Measurements from ENCODE around the gene MATCAP1.

GRCh38 chr16:67128887-67129286 lies 54.9 kb downstream of the MATCAP1 start:
- TF ChIP-seq POLR2A (IDR thresholded peaks at IDR 0.05) (no peak), CTCF (IDR thresholded peaks at IDR 0.05) (no peak)

All from heart left ventricle (tissue), 13 donors.